ENCODE results near the gene SCNM1.

The SCNM1 gene

DNA sequence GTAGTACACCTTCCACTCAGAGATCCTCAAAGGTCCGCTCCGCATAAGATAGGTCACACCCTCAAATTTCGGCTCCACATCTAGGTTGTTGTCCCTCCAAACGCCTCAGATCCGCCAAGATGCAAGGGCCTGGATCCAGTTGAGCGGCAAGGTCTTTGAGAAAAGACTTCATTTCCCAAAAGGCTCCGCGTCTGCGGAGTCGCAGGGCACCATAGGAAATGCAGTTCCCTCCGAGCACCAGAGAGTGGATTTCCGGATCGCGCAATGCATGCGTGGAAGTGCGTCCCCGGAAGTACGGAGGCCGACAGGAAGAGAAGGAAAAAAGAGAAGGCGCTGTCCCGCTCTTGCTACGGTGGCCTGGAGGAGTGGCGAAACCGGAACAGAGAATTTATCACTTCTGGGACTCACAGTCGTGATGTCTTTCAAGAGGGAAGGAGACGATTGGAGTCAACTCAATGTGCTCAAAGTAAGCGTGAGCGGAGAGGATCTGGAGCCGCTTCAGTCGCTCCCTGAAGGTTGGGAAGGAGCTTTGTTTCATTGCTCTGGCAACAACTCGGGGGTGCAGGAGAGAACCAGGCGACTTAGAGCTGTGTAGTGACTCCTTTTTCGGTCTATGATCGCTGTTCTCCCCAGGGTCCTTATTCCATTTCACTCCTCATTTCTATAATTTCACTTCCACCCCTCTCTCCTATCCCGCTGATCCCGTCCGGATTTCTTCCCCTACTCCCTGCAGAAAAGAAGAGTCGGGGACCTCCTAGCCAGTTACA, at the start of gene SCNM1, which contains the start of gene LYSMD1:
Gene SCNM1 (plus strand): TSS at position 407 of the 767 bp plus-strand sequence. CDS start 9 bp downstream, at position 416.
Gene LYSMD1 (minus strand): TSS at position 165 of the 767 bp plus-strand sequence. CDS start 644 bp downstream, outside the sequence.
- CTCF ChIA-PET: interaction anchor here (0.8 to 19.8 kb wide), 9 partner anchors 10 to 142 kb away, joined by 3 to 412 read pairs (median 4); partner anchors contain the start of genes TMOD4 and TNFAIP8L2
- DNase-seq (ENCODE audit: low read depth, low spot score): peak; percentile 95
- TF ChIP-seq, protein P1, sequence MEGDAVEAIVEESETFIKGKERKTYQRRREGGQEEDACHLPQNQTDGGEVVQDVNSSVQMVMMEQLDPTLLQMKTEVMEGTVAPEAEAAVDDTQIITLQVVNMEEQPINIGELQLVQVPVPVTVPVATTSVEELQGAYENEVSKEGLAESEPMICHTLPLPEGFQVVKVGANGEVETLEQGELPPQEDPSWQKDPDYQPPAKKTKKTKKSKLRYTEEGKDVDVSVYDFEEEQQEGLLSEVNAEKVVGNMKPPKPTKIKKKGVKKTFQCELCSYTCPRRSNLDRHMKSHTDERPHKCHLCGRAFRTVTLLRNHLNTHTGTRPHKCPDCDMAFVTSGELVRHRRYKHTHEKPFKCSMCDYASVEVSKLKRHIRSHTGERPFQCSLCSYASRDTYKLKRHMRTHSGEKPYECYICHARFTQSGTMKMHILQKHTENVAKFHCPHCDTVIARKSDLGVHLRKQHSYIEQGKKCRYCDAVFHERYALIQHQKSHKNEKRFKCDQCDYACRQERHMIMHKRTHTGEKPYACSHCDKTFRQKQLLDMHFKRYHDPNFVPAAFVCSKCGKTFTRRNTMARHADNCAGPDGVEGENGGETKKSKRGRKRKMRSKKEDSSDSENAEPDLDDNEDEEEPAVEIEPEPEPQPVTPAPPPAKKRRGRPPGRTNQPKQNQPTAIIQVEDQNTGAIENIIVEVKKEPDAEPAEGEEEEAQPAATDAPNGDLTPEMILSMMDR (IDR thresholded peaks at IDR 0.05; ENCODE audit: insufficient read depth, low read length, missing control alignments): no peak
- peak within 1 kb of the TSS; percentile 99 for H3K4me3 ChIP-seq (ENCODE audit: low read depth, low read length)
- POLR2A ChIA-PET: interaction anchor here (0.8 to 1.6 kb wide), 5 partner anchors 10 to 115 kb away, joined by 3 to 8 read pairs (median 3); partner anchors contain the start of genes TMOD4 and VPS72

DNA sequence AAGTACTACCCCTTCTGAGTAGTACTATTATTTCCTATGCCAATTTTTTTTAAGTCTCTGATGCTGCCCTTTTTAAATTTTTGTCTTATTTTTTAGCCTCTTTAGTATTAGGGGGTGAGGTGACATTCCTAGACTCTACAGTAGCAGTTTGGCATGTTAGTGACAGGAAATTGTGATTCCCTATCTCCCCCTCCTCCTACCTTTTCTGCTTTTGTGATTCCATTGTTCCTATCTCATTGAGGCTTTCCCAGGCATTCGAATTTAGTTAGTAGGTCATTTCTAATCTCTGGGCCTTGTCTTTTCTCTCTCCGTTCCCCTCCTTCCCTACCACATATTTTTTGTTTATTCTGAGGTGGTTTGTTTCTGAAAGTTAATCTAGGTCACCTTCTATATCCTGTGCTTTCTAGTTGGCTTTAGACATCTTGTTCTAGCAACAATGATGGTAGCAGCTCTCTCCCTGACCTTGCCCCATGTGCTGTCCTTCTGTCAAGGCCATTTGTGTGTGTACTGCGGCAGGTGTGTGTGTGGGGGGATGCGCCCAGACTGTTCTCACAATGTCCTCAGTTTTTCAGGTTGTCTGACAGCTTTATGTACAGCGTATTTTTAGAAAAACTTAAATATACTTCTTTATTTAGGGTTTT, 41.1 kb upstream of the SCNM1 start:
- POLR2A ChIA-PET: no interaction called here
- TF ChIP-seq, protein P1 (IDR thresholded peaks at IDR 0.05; ENCODE audit: insufficient read depth, low read length, missing control alignments): no peak
- DNase-seq (ENCODE audit: low read depth, low spot score): no peak
- H3K4me3 ChIP-seq (ENCODE audit: low read depth, low read length): no peak overlapping the region
- CTCF ChIA-PET: interaction anchor here (1.2 to 2.5 kb wide), 2 partner anchors 25 to 28 kb away, joined by 4 to 13 read pairs; no protein-coding TSS in a partner anchor

DNA sequence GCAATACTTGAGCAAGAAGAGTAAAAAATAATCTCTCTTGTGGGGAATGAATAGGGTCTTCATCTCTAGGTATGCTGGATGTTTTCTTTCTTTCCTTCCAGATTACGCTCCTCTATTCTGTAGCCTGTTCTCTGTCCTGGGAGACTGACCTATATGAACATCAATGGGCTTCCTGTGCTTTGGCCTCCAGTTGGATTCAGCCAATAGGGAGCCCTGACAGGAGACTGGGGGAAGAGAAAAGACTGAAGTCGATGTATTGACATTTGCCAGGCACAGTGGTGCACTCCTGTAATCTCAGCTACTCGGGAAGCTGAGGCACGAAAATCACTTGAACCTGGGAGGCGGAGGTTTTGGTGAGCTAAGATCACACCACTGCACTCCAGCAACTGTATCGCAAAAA, 37.1 kb upstream of the SCNM1 start:
- ChIA-PET POLR2A (no interaction called here), CTCF (interaction anchor here (1.9 kb wide), 1 partner anchor 29 kb away, joined by 8 read pairs; no protein-coding TSS in a partner anchor)
- TF ChIP-seq, protein P1 (IDR thresholded peaks at IDR 0.05; ENCODE audit: insufficient read depth, low read length, missing control alignments): no peak
- no peak overlapping the region for H3K4me3 ChIP-seq (ENCODE audit: low read depth, low read length)
- DNase-seq (ENCODE audit: low read depth, low spot score): no peak

DNA sequence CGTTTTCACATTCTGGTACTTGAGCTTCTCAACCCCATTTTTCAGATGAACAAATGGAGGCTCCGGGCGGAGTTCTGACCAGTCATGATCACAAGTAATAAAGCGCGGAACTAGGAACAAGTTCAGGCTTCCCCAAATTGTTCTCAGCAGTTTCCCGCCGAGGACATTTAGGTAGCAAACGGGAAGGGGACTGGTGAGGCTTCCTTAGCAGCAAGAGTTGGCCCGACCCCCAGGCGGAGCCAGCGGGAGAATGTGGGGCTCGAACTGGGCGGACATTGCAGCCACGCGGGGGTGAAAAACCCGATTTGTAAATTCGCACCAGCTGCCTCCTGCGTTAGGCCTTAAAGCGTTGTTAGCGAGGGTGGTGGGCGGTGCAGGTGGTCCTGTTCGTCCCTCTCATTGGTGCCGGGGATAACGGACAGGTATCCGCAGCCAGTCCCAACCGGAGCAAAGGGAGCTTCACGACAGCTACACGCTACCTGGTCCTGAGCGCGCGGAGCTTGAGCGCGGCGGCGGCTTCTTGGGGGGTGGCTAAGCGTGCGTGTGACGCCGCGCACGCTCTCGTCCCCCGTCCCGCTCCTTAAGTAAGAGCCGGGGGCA, 34.9 kb upstream of the SCNM1 start:
- H3K4me3 ChIP-seq (ENCODE audit: low read depth, low read length): peak overlapping the region; percentile 44
- CTCF ChIA-PET: interaction anchor here (0.7 to 3.0 kb wide), 6 partner anchors 14 to 107 kb away, joined by 3 to 16 read pairs (median 3); partner anchors contain the start of gene TMOD4
- DNase-seq (ENCODE audit: low read depth, low spot score): peak; percentile 17
- POLR2A ChIA-PET: interaction anchor here (1.0 to 1.3 kb wide), 3 partner anchors 10 to 70 kb away, joined by 4 to 8 read pairs (median 4); partner anchors contain the start of genes LYSMD1 and MLLT11
- TF ChIP-seq, protein P1 (IDR thresholded peaks at IDR 0.05; ENCODE audit: insufficient read depth, low read length, missing control alignments): no peak

- H3K4me3 ChIP-seq (ENCODE audit: low read depth, low read length): peak overlapping the region; percentile 44
- DNase-seq (ENCODE audit: low read depth, low spot score): no peak
- TF ChIP-seq, protein P1 (IDR thresholded peaks at IDR 0.05; ENCODE audit: insufficient read depth, low read length, missing control alignments): no peak
- ChIA-PET CTCF (interaction anchor here (0.7 to 3.0 kb wide), 6 partner anchors 14 to 107 kb away, joined by 3 to 16 read pairs (median 3); partner anchors contain the start of gene TMOD4), POLR2A (interaction anchor here (1.3 kb wide), 2 partner anchors 9 to 33 kb away, joined by 4 to 8 read pairs; partner anchors contain the start of gene LYSMD1)
Measured at GRCh38 chr1:151131701-151132334, 34.1 kb upstream of the SCNM1 start.
